Measurements from ENCODE around the gene CYTH1.
A peak's percentile ranks its signal among the peaks of the same experiment; 100 is the strongest.

CYTH1 gene

GRCh38 chr17:78715000-78715771 lies 66.9 kb downstream of the CYTH1 start:
- no peak for DNase-seq

- DNase-seq: no peak
Measured at GRCh38 chr17:78714534-78714933, 67.5 kb downstream of the CYTH1 start.

- DNase-seq: no peak
Measured at GRCh38 chr17:78712043-78712442, 70.0 kb downstream of the CYTH1 start.

GRCh38 chr17:78710607-78711006 lies 71.5 kb downstream of the CYTH1 start:
- no peak for DNase-seq

- no peak for DNase-seq
Measured at GRCh38 chr17:78709751-78710181, 72.3 kb downstream of the CYTH1 start.

- no peak for DNase-seq
Measured at GRCh38 chr17:78709119-78709681, 72.9 kb downstream of the CYTH1 start.

- DNase-seq: peak; percentile 20
Measured at GRCh38 chr17:78708510-78708973, 73.5 kb downstream of the CYTH1 start.

GRCh38 chr17:78707923-78708322 lies 74.2 kb downstream of the CYTH1 start:
- DNase-seq: no peak

- no peak for DNase-seq
Measured at GRCh38 chr17:78707016-78707415, 75.1 kb downstream of the CYTH1 start.

- no peak for DNase-seq
Measured at GRCh38 chr17:78706271-78706915, 75.7 kb downstream of the CYTH1 start.

GRCh38 chr17:78705071-78705470 lies 77.0 kb downstream of the CYTH1 start:
- DNase-seq: no peak

GRCh38 chr17:78704594-78704993 lies 77.5 kb downstream of the CYTH1 start:
- no peak for DNase-seq

- no peak for DNase-seq
Measured at GRCh38 chr17:78697554-78698343, 84.3 kb downstream of the CYTH1 start.

GRCh38 chr17:78697122-78697521 lies 85.0 kb downstream of the CYTH1 start:
- DNase-seq: no peak

GRCh38 chr17:78696016-78696982 lies 85.8 kb downstream of the CYTH1 start:
- DNase-seq: no peak

- DNase-seq: no peak
Measured at GRCh38 chr17:78694805-78695531, 87.1 kb downstream of the CYTH1 start.

- no peak for DNase-seq
Measured at GRCh38 chr17:78693346-78694083, 88.6 kb downstream of the CYTH1 start.

GRCh38 chr17:78692460-78693010 lies 89.5 kb downstream of the CYTH1 start:
- DNase-seq: no peak

- DNase-seq: no peak
Measured at GRCh38 chr17:78689029-78689428, 93.0 kb downstream of the CYTH1 start.

GRCh38 chr17:78687944-78688343 lies 94.1 kb downstream of the CYTH1 start:
- no peak for DNase-seq
